ENCODE measurements around the gene C10orf95. TPM values are rescaled to one million over a fixed set of nuclear protein-coding genes. Genes with fewer than 3 reads are reported as not detected.

The C10orf95 gene, protein sequence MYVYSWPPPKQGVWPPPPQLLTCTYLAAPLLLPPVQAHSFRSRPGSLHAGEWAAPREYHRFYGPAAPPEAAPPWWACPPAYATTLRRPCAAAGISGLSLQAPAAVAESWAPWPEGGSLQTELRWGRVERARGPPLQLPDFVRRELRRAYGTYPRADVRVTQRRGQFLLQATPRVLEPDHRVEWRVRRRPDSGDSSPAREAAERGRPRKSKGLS
- 0.11 and 0.34 TPM in 2 replicates for total RNA-seq (2014; rRNA removed; shearing (Covaris generic))

DNA sequence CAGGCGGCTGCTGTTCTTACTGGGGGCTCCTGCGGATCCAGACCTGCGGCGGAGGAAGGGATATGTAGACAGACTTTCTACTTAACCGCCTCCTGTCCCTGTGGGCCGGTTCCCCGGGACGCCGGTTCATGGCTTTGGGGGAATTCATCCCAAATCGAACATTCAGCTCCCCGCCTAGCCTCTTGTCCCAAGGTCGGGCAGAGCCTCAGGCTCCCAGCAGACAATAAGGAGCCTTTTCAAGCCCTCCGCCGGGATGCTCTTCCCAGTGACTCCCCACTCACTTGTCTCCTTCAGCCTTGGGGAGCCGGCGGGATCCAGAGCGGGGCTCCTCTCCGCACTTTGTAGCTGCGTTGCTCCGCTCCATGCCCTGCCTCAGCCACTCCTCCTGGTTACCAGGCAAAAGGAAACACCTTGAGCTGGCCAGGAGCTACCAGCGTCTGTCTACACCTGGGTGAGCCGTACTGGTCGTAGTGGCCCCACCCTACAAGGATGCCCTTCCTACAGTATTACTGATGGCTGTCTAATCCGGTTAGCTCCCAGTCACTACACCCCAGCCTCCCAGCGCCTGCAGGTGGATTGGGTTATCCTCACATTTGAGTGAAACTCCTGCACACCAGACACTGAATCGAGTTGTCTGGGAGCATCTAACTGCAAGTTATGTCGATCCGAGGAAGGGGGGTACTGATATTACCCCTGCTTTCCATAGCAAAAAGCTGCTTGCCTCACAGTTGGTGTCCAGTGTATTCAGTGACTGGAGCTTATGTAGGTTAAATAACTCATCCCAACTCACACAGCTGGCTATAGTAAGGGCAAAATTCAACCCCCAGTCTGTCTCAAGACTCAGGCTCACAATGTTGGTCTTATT is at the start of gene C10orf95:
C10orf95 (minus strand) TSS at position 439 of the 865 bp plus-strand sequence. CDS start 450 bp downstream, outside the sequence.

DNA sequence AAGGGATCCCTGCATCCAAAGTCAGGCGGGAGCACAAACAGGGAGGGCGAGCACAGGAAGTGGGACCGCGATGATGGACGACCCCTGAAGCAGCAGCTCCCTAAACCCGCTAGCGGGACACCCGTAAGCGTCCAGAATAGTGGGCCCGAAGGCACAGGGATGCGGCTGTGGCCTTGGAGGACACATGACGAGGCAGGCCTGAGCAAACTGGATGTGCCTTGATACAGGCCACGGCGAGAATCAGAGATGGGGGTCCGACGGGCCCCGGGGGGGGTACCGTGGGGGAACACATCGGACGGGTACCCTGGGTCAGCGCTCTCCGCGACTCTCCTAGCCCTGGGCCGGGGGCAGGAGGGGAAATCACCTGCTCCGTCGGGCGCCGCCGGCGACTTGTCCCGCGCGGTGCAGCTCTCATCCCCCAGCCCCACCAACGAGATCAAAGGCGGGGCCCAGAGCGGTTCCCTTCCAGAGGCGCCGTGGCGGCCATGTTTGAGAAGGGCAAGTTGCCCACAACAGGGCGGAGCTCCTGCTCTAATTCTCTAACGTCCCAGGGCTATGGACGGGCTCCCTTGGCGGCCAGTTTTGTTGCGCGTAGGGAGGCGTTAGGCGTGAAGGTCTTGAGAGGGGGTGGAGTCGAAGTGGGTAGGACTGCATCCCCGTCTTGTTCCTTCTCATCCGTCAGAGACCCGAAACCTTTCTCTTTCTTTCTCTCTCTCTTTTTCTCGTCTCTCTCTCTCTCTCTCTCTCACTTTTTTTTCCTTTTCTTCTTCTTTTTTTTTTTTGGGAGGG is 19.0 kb downstream of the C10orf95 start, which contains the start of gene CUEDC2:
CUEDC2 (minus strand) TSS at position 413 of the 789 bp plus-strand sequence. CDS start 7,386 bp downstream, outside the sequence.

DNA sequence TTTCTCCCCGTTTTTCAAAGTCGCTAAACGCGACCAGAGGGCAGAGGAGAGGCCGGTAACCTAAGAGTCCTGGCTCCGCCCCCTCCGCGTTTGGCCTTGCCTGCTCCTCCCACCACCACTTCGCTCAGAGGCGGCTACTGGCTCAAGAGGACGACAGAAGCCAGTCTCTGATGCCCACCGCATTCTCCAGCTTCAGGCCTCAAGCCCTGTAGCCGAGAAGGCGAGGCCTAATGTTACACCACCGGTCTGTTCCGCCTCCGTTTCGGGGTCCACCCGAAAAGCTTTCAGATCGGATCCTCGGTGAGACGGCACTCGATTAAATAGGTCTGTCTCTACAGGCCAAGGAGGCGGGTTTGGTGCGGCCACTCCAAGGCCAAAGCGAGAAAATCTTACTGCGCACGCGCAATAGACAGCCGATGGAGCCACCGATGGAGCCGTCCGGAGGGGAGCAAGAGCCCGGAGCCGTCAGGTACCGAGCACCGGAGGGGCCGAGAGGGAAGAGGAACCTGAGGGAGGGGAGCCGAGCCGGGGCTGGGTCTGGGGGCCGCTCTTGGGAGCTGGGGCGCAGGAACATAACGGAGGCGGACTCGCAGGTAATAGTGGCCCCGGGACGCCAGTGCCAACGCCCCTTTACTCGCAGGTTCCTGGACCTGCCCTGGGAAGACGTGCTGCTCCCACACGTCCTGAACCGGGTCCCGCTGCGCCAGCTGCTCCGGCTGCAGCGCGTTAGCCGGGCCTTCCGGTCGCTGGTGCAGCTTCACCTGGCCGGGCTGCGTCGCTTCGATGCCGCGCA is 30.4 kb downstream of the C10orf95 start, which contains the start of gene FBXL15:
FBXL15 (plus strand) TSS at position 123 of the 793 bp plus-strand sequence; CDS start at position 417, 294 bp downstream.

DNA sequence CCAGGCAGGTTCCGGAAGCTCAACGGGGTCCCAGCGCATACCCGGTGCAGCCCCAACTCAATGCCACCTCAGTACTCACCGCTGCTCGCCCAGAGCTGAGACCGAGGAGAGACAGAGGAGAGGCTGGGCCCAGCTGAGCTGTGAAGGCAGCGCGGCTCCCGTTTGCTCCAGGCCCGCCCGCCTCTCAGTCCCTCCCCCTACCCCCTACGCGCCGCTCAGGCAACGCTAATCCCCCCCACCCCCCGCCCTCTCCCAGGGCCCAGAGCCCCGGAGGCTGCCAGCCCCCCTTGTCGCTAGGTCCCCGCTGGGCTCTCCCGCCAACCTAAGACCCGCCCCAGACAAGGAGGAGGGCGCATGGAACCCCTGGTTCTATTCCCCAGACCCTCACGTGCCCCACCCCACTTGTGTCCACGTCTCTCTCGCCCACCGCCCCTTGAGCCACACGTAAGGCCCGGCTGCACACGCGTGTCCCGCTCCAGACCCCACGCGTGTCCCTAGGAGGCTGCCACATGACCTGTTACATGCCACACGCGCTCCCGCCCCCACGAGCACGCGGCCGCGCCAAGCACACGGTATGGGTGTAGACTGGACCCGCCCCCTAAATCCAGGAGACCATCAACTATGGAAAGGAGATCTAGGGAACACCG is 32.6 kb downstream of the C10orf95 start, which contains the start of gene PSD:
PSD (minus strand) TSS at position 164 of the 647 bp plus-strand sequence. CDS start 1,747 bp downstream, outside the sequence.

Small RNA genes lying within 50 kb of the gene (small RNA-seq; reads per million reads assigned to genes)
- gene MIR146B = 7.4 reads per million, percentile 87 among the genes with 10 or more reads in this experiment

Other genes starting within 250 kb of the C10orf95 start
- not detected in 2 replicates for gene ELOVL3, start 225.2 kb downstream of the C10orf95 start, total RNA-seq (2014; rRNA removed; shearing (Covaris generic))
- not detected in 2 replicates for gene PITX3, start 210.0 kb downstream of the C10orf95 start, total RNA-seq (2014; rRNA removed; shearing (Covaris generic))
- gene GBF1, start 206.0 kb downstream of the C10orf95 start, total RNA-seq (2014; rRNA removed; shearing (Covaris generic)) = 23.5 and 26.4 TPM in 2 replicates
- gene NFKB2, start 55.8 kb downstream of the C10orf95 start, total RNA-seq (2014; rRNA removed; shearing (Covaris generic)) = 61.8 and 73.7 TPM in 2 replicates
- gene PSD, start 32.8 kb downstream of the C10orf95 start, total RNA-seq (2014; rRNA removed; shearing (Covaris generic)) = 0.11 and 1.0 TPM in 2 replicates
- gene FBXL15, start 30.7 kb downstream of the C10orf95 start, total RNA-seq (2014; rRNA removed; shearing (Covaris generic)) = 16.8 and 25.4 TPM in 2 replicates
- gene CUEDC2, start 19.0 kb downstream of the C10orf95 start, total RNA-seq (2014; rRNA removed; shearing (Covaris generic)) = 64.5 and 81.4 TPM in 2 replicates
- 70.9 and 76.0 TPM in 2 replicates for gene ACTR1A, start 51.2 kb upstream of the C10orf95 start, total RNA-seq (2014; rRNA removed; shearing (Covaris generic))
- gene SUFU, start 52.4 kb upstream of the C10orf95 start, total RNA-seq (2014; rRNA removed; shearing (Covaris generic)) = 7.4 and 7.5 TPM in 2 replicates
- gene TRIM8, start 192.9 kb upstream of the C10orf95 start, total RNA-seq (2014; rRNA removed; shearing (Covaris generic)) = 76.5 and 87.1 TPM in 2 replicates

Measured in A375 (cell line).